ENCODE measurements around the gene UMODL1. TPM values are rescaled to one million over a fixed set of nuclear protein-coding genes. Genes with fewer than 3 reads are reported as not detected.

Gene UMODL1
- total RNA-seq: 0.03 TPM in 1 of 2 replicates, not detected in the other

GRCh38 chr21:42071146-42071737 is at the start of gene UMODL1:
Gene UMODL1 (plus strand): TSS chr21:42071317. CDS start chr21:42071317, 0 bp downstream.

Other genes with a start within 250 kb of the UMODL1 start
- gene PRDM15, start 192.0 kb upstream of the UMODL1 start, total RNA-seq: 5.8 and 6.4 TPM in 2 replicates
- 53.3 and 63.5 TPM in 2 replicates for gene C2CD2, start 117.3 kb upstream of the UMODL1 start, total RNA-seq
- 8.2 and 10.1 TPM in 2 replicates for gene ZBTB21, start 61.0 kb upstream of the UMODL1 start, total RNA-seq
- 1.0 and 3.3 TPM in 2 replicates for gene ABCG1, start 147.8 kb downstream of the UMODL1 start, total RNA-seq
- gene TFF3, start 244.1 kb downstream of the UMODL1 start, total RNA-seq: not detected in 2 replicates

All from smooth muscle cell of the pulmonary artery (primary cell).